CD8-positive, alpha-beta memory T cell (primary cell): ENCODE measurements around the gene LIPT2. TPM values are rescaled to one million over a fixed set of nuclear protein-coding genes. Genes with fewer than 3 reads are reported as not detected.
A peak's percentile ranks its signal among the peaks of the same experiment; 100 is the strongest.

ENCODE experiments used
- CTCF ChIA-PET: fragments of 350-600 bp; sonication (Branson Sonifier 250); formaldehyde crosslinking; loops from one replicate; lab custom pipeline; 2021; ENCODE audit warnings: antibody characterized with exemption; lab: Charles Lee
- POLR2A ChIA-PET: fragments of 350-600 bp; sonication (Branson Sonifier 250); formaldehyde crosslinking; loops from one replicate; lab custom pipeline; 2021; ENCODE audit warnings: antibody characterized with exemption; lab: Charles Lee
- DNase-seq, 5 donors: peaks; one replicate each; pipeline versions ENCODE4 v3.0.0 to v3.0.0-alpha.2; 2020 to 2022; ENCODE audit warnings: mixed read lengths in 1 of 5
- H3K27ac ChIP-seq: one replicate; pipeline ENCODE4 v1.7.0; 2013; ENCODE audit warnings: low read depth, mild to moderate bottlenecking, low read length, moderate library complexity
- H3K27me3 ChIP-seq: 2 replicates; pipeline ENCODE4 v1.7.0; 2013; ENCODE audit warnings: low read length, mild to moderate bottlenecking; ENCODE audit not compliant: insufficient read depth, poor library complexity, severe bottlenecking
- H3K36me3 ChIP-seq: 2 replicates; pipeline ENCODE4 v1.7.0; 2013; ENCODE audit warnings: mild to moderate bottlenecking, low read length, moderate library complexity; ENCODE audit not compliant: insufficient read depth
- H3K4me1 ChIP-seq: 2 replicates; pipeline ENCODE4 v1.7.0; 2013; ENCODE audit warnings: mild to moderate bottlenecking, low read length, moderate library complexity; ENCODE audit not compliant: insufficient read depth
- H3K4me3 ChIP-seq: 2 replicates; pipeline ENCODE4 v1.7.0; 2013; ENCODE audit warnings: mild to moderate bottlenecking, low read length
- H3K9me3 ChIP-seq: 2 replicates; pipeline ENCODE4 v1.7.0; 2013; ENCODE audit warnings: mild to moderate bottlenecking, low read length
- H3K27ac Mint-ChIP-seq, 8 donors: one replicate each; pipeline ENCODE4 v1.8.0; 2020 to 2021; ENCODE audit warnings: mixed read lengths in 8 of 8, mild to moderate bottlenecking in 6 of 8, inconsistent platforms in 3 of 8, moderate library complexity in 3 of 8
- H3K27me3 Mint-ChIP-seq, 2 donors: one replicate each; pipeline ENCODE4 v1.8.0; 2020 to 2021; ENCODE audit warnings: mixed read lengths in 2 of 2, mild to moderate bottlenecking in 1 of 2, moderate library complexity in 1 of 2
- H3K36me3 Mint-ChIP-seq, 3 donors: one replicate each; pipeline ENCODE4 v1.8.0; 2020 to 2021; ENCODE audit warnings: mixed read lengths in 3 of 3, inconsistent platforms in 1 of 3, mild to moderate bottlenecking in 1 of 3
- H3K4me1 Mint-ChIP-seq, 3 donors: one replicate each; pipeline ENCODE4 v1.8.0; 2020 to 2021; ENCODE audit warnings: mixed read lengths in 3 of 3, inconsistent platforms in 1 of 3, mild to moderate bottlenecking in 1 of 3
- H3K4me3 Mint-ChIP-seq, 7 donors: one replicate each; pipeline ENCODE4 v1.8.0; 2020 to 2021; ENCODE audit warnings: mixed read lengths in 7 of 7, mild to moderate bottlenecking in 6 of 7, moderate library complexity in 4 of 7, inconsistent platforms in 2 of 7
- H3K9me3 Mint-ChIP-seq, 5 donors: one replicate each; pipeline ENCODE4 v1.8.0; 2020 to 2022; ENCODE audit warnings: mixed read lengths in 5 of 5, mild to moderate bottlenecking in 3 of 5, moderate library complexity in 2 of 5, inconsistent platforms in 1 of 5
- polyA plus RNA-seq: library from polyadenylated mRNA; unstranded; fragments of 300-500 nt; fragmentation: Illumina TruSeq; gene quantifications from one replicate; pipeline ENCODE4 v1.2.3, GENCODE V29; 2021
- total RNA-seq, 2 experiments: library from RNA; stranded (reverse); gene quantifications; one replicate each; pipeline ENCODE4 v1.2.3, GENCODE V29; 2021

The LIPT2 gene
- total and polyA plus RNA-seq, 3 experiments from 2014 or later: 4.0 to 17.0 (median 6.1) TPM

DNA sequence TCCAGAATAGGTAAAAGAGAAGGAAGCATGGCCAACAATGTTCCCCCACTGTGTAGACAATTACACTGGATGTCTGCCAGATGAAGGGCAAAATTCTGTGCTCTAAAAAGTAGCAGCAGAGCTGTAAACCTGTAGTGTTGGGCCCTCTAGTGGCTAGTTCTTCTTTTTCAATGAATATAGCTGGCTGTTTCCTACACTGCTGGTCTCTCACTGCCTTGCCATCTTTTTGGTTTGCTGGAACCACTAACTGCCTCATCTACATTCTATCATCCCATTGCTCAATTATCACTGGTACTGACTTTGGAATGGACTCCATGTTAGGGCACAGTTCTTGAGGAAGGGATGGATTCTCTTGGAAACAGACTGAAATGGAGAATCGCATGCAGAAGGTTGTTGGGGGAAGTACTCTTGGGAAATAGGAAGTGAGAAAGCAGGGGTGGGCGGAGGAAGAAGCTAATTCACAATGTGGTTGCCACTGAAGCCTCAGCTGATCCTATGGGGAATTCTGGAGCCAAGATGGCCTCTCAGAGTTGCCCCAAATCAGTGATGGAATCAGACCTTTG is 44.1 kb downstream of the LIPT2 start:
- Mint-ChIP-seq H3K9me3 (no peaks in the 10 kb centered on the region), H3K4me1 (peaks cover 0 to 4% (median 0%) of the 10 kb centered on the region in 3 donors), H3K27ac (no peak overlapping the region), H3K4me3 (no peak overlapping the region), H3K27me3 (peaks cover 10 to 16% of the 10 kb centered on the region in 2 donors), H3K36me3 (peaks cover 0 to 2% (median 0%) of the 10 kb centered on the region in 3 donors)
- CTCF ChIA-PET: interaction anchor here (0.8 to 12.4 kb wide), 21 partner anchors 8 to 263 kb away, joined by 3 to 166 read pairs (median 6); partner anchors contain the start of genes LIPT2 and PGM2L1
- Histone ChIP-seq H3K4me3 (no peak overlapping the region), H3K27me3 (no peaks in the 10 kb centered on the region), H3K9me3 (no peaks in the 10 kb centered on the region), H3K36me3 (no peaks in the 10 kb centered on the region), H3K4me1 (no peaks in the 10 kb centered on the region), H3K27ac (no peak overlapping the region)
- DNase-seq: peak in 3 of 5 donors; percentile 51 to 65 (median 52)
- POLR2A ChIA-PET: interaction anchor here (1.1 kb wide), 1 partner anchor 60 kb away, joined by 3 read pairs; no protein-coding TSS in a partner anchor

GRCh38 chr11:74447720-74448119 is 45.8 kb downstream of the LIPT2 start:
- H3K36me3 ChIP-seq: no peaks in the 10 kb centered on the region
- no peaks in the 10 kb centered on the region for H3K9me3 ChIP-seq
- H3K27me3 ChIP-seq: no peaks in the 10 kb centered on the region
- no peak for DNase-seq
- H3K4me1 Mint-ChIP-seq: no peaks in the 10 kb centered on the region
- H3K9me3 Mint-ChIP-seq: no peaks in the 10 kb centered on the region
- POLR2A ChIA-PET: no interaction called here
- no peaks in the 10 kb centered on the region for H3K4me1 ChIP-seq
- H3K27me3 Mint-ChIP-seq: peaks cover 3 to 13% of the 10 kb centered on the region in 2 donors
- no peak overlapping the region for H3K4me3 ChIP-seq
- no peak overlapping the region for H3K4me3 Mint-ChIP-seq
- H3K36me3 Mint-ChIP-seq: no peaks in the 10 kb centered on the region
- CTCF ChIA-PET: interaction anchor here (12.4 kb wide), 1 partner anchor 56 kb away, joined by 166 read pairs; no protein-coding TSS in a partner anchor
- H3K27ac Mint-ChIP-seq: no peak overlapping the region
- H3K27ac ChIP-seq: no peak overlapping the region

- no peaks in the 10 kb centered on the region for H3K4me1 ChIP-seq
- Mint-ChIP-seq H3K4me3 (no peak overlapping the region), H3K36me3 (no peaks in the 10 kb centered on the region), H3K4me1 (no peaks in the 10 kb centered on the region), H3K27ac (no peak overlapping the region), H3K9me3 (no peaks in the 10 kb centered on the region), H3K27me3 (peaks cover 2 to 4% of the 10 kb centered on the region in 2 donors)
- no peaks in the 10 kb centered on the region for H3K36me3 ChIP-seq
- no peaks in the 10 kb centered on the region for H3K9me3 ChIP-seq
- CTCF ChIA-PET: interaction anchor here (1.1 to 12.4 kb wide), 2 partner anchors 9 to 55 kb away, joined by 3 to 166 read pairs; no protein-coding TSS in a partner anchor
- POLR2A ChIA-PET: no interaction called here
- H3K27me3 ChIP-seq: no peaks in the 10 kb centered on the region
- no peak overlapping the region for H3K4me3 ChIP-seq
- DNase-seq: no peak
- no peak overlapping the region for H3K27ac ChIP-seq
Observed at GRCh38 chr11:74446532-74446938, 47.0 kb downstream of the LIPT2 start.

DNA sequence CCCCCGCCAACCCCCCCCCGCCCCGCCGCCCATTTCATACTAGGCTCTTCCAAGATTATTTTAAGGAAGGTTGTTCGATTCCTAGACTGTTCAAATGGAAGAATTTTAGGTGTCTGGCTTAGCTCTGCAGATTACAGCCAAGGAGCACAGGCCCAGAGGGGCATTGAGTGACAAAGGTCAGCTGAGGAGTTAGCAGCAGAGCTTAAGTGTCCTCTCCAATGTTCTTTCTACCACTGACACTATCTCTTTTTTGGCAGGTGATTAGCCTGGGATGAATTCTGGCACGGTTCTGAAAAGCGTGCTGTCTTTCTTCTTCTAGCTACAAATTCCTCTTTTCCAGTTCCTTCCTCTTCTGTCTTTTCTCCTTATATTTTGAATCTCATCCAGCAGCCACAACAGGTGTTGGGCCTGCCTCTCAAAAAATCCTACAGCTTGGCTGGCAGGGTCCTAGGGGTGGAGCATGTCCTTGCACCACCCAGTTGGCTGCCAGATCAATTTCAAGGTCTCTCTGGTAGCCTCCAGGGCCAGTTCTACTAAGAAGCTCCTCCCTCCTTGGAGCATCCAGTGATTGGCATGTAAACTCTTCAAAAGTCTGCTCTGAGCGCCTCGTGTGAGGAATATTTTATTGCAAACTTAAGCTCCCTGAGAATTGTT is 49.2 kb downstream of the LIPT2 start:
- no peaks in the 10 kb centered on the region for H3K9me3 Mint-ChIP-seq
- DNase-seq: no peak
- Histone ChIP-seq H3K27ac (no peak overlapping the region), H3K9me3 (no peaks in the 10 kb centered on the region), H3K4me3 (no peak overlapping the region), H3K4me1 (no peaks in the 10 kb centered on the region), H3K27me3 (no peaks in the 10 kb centered on the region), H3K36me3 (no peaks in the 10 kb centered on the region)
- H3K4me1 Mint-ChIP-seq: no peaks in the 10 kb centered on the region
- CTCF ChIA-PET: interaction anchor here (1.1 to 12.4 kb wide), 3 partner anchors 9 to 52 kb away, joined by 3 to 166 read pairs (median 7); no protein-coding TSS in a partner anchor
- no peaks in the 10 kb centered on the region for H3K36me3 Mint-ChIP-seq
- H3K27me3 Mint-ChIP-seq: peaks cover 2 to 4% of the 10 kb centered on the region in 2 donors
- POLR2A ChIA-PET: no interaction called here
- H3K4me3 Mint-ChIP-seq: no peak overlapping the region
- no peak overlapping the region for H3K27ac Mint-ChIP-seq

- H3K9me3 Mint-ChIP-seq: no peaks in the 10 kb centered on the region
- H3K27ac ChIP-seq: no peak overlapping the region
- no peaks in the 10 kb centered on the region for H3K36me3 ChIP-seq
- no peaks in the 10 kb centered on the region for H3K36me3 Mint-ChIP-seq
- no peaks in the 10 kb centered on the region for H3K4me1 Mint-ChIP-seq
- no peaks in the 10 kb centered on the region for H3K4me1 ChIP-seq
- no peak overlapping the region for H3K4me3 ChIP-seq
- peaks cover 2 to 4% of the 10 kb centered on the region in 2 donors for H3K27me3 Mint-ChIP-seq
- H3K9me3 ChIP-seq: no peaks in the 10 kb centered on the region
- DNase-seq: no peak
- H3K4me3 Mint-ChIP-seq: no peak overlapping the region
- H3K27ac Mint-ChIP-seq: no peak overlapping the region
- ChIA-PET CTCF (interaction anchor here (1.5 to 12.4 kb wide), 2 partner anchors 10 to 51 kb away, joined by 7 to 166 read pairs; no protein-coding TSS in a partner anchor), POLR2A (no interaction called here)
- H3K27me3 ChIP-seq: no peaks in the 10 kb centered on the region
Observed at GRCh38 chr11:74443071-74443864, 50.3 kb downstream of the LIPT2 start.

GRCh38 chr11:74442636-74443035 is 50.9 kb downstream of the LIPT2 start:
- ChIA-PET CTCF (interaction anchor here (12.4 kb wide), 1 partner anchor 51 kb away, joined by 166 read pairs; no protein-coding TSS in a partner anchor), POLR2A (no interaction called here)
- Mint-ChIP-seq H3K36me3 (no peaks in the 10 kb centered on the region), H3K4me1 (no peaks in the 10 kb centered on the region), H3K4me3 (no peak overlapping the region), H3K27me3 (peaks cover 2 to 4% of the 10 kb centered on the region in 2 donors), H3K9me3 (no peaks in the 10 kb centered on the region), H3K27ac (no peak overlapping the region)
- DNase-seq: no peak
- no peak overlapping the region for H3K27ac ChIP-seq
- no peaks in the 10 kb centered on the region for H3K9me3 ChIP-seq
- no peaks in the 10 kb centered on the region for H3K36me3 ChIP-seq
- H3K27me3 ChIP-seq: no peaks in the 10 kb centered on the region
- no peak overlapping the region for H3K4me3 ChIP-seq
- no peaks in the 10 kb centered on the region for H3K4me1 ChIP-seq
